K562 (cell line): ENCODE measurements around the gene KCNK4. TPM values are rescaled to one million over a fixed set of nuclear protein-coding genes. Genes with fewer than 3 reads are reported as not detected.

Experiments
- CBX5 ChIP-seq: IDR thresholded peaks from 2 replicates; pipeline ENCODE4 v1.6.1; 2014; ENCODE audit warnings: low read depth, borderline replicate concordance
- CBX8 ChIP-seq: fragments of 200-600 bp; sonication (generic); IDR thresholded peaks from 2 replicates; pipeline ENCODE4 v1.6.1; 2012; ENCODE audit warnings: borderline replicate concordance, mixed run types, low read depth, mild to moderate bottlenecking, moderate library complexity, mixed read lengths, low read length, control low read depth, inconsistent platforms; ENCODE audit not compliant: poor library complexity, severe bottlenecking; ENCODE audit errors: extremely low read depth
- CCNT2 ChIP-seq: IDR thresholded peaks from 2 replicates; pipeline ENCODE4 v1.6.1; 2011; ENCODE audit warnings: borderline replicate concordance, low read depth, mild to moderate bottlenecking, moderate library complexity, mixed read lengths, low read length; ENCODE audit not compliant: insufficient read length; ENCODE audit errors: extremely low read depth
- CHAMP1 ChIP-seq: fragments of 450-650 bp; IDR thresholded peaks from 2 replicates; pipeline ENCODE4 v1.6.1; 2016; ENCODE audit warnings: mild to moderate bottlenecking
- HMGN3 ChIP-seq: IDR thresholded peaks from 2 replicates; pipeline ENCODE4 v1.6.1; 2011; ENCODE audit warnings: borderline replicate concordance, low read depth, mild to moderate bottlenecking, mixed read lengths, low read length; ENCODE audit not compliant: insufficient read length; ENCODE audit errors: extremely low read depth
- MAFK ChIP-seq: IDR thresholded peaks from 2 replicates; pipeline ENCODE4 v1.6.1; 2011; ENCODE audit warnings: low read length, improper control_type of control experiment
- MEIS2 ChIP-seq: fragments of 450-650 bp; IDR thresholded peaks from 2 replicates; pipeline ENCODE4 v1.6.1; 2014; ENCODE audit warnings: mild to moderate bottlenecking; ENCODE audit not compliant: partially characterized antibody
- MLLT1 ChIP-seq, 2 experiments: fragments of 450-650 bp; IDR thresholded peaks; 2 replicates each; pipeline ENCODE4 v1.6.1; 2016
- MYC ChIP-seq, 2 experiments: fragments of 250-450 bp in 1 of 2; sonication (Bioruptor Pico) in 1 of 2; IDR thresholded peaks; 2 replicates each; pipeline versions ENCODE4 v1.5.1 to v1.6.1; 2012 to 2021; ENCODE audit warnings: low read depth in 2 of 2, borderline replicate concordance in 1 of 2, improper control_type of control experiment in 1 of 2, low read length in 1 of 2, mild to moderate bottlenecking in 1 of 2, moderate library complexity in 1 of 2
- NCOA1 ChIP-seq: fragments of 450-650 bp; IDR thresholded peaks from 2 replicates; pipeline ENCODE4 v1.6.1; 2016; ENCODE audit warnings: low read depth
- NFE2 ChIP-seq: IDR thresholded peaks from 2 replicates; pipeline ENCODE4 v1.6.1; 2014; ENCODE audit warnings: antibody characterized with exemption, low read depth
- PTBP1 ChIP-seq: fragments of 200-400 bp; formaldehyde crosslinking; IDR thresholded peaks from 2 replicates; pipeline ENCODE4 v1.6.1; 2017; ENCODE audit warnings: low read depth, low read length
- VEZF1 ChIP-seq: fragments of 200-800 bp; sonication (Bioruptor generic); IDR thresholded peaks from 2 replicates; pipeline ENCODE4 v1.6.1; 2017; ENCODE audit warnings: missing genetic modification characterization, missing compliant biosample characterization
- ZNF140 ChIP-seq: fragments of 250-450 bp; sonication (Bioruptor Pico); IDR thresholded peaks from 2 replicates; pipeline ENCODE4 v1.8.0; 2021; ENCODE audit warnings: moderate library complexity, mild to moderate bottlenecking, inconsistent platforms
- ZNF277 ChIP-seq: fragments of 250-450 bp; sonication (Bioruptor Pico); IDR thresholded peaks from 2 replicates; pipeline ENCODE4 v1.8.0; 2022; ENCODE audit warnings: inconsistent platforms, mild to moderate bottlenecking, moderate library complexity, borderline replicate concordance
- polyA plus RNA-seq, 8 experiments: library from polyadenylated mRNA; depleted of rRNA in 4 of 8; stranded (reverse) in 5 of 8; unstranded in 3 of 8; fragments of >200 nt; fragmentation: Nextera tagmentation in 2 of 8; fragmentation: Illumina TruSeq in 1 of 8; extraction: Ambion mirVana in 2 of 8; extraction: Trizol in 1 of 8; gene quantifications; 2 replicates each; pipeline versions ENCODE4 v1.2.1 to v1.2.3, GENCODE V29; 2011 to 2014; ENCODE audit warnings: inconsistent platforms in 1 of 8, missing spikeins in 1 of 8
- total RNA-seq, 7 experiments: library from RNA; depleted of rRNA in 6 of 7; stranded (reverse); fragments of >200 nt in 6 of 7; fragmentation: Illumina TruSeq in 2 of 7; extraction: Trizol in 2 of 7; gene quantifications; 2 replicates each; pipeline versions ENCODE4 v1.2.1 to v1.2.3, GENCODE V29; 2011 to 2021; ENCODE audit warnings: low replicate concordance in 1 of 7
- TF ChIP-seq, protein P1 (sequence below): fragments of 450-650 bp; IDR thresholded peaks from 2 replicates; pipeline ENCODE4 v1.6.1; 2016; ENCODE audit warnings: antibody characterized with exemption

KCNK4 gene
- total and polyA plus RNA-seq, 9 of the 15 experiments (the other 6 are each of a cell fraction or from before 2014, with no cell fraction given): not detected

DNA sequence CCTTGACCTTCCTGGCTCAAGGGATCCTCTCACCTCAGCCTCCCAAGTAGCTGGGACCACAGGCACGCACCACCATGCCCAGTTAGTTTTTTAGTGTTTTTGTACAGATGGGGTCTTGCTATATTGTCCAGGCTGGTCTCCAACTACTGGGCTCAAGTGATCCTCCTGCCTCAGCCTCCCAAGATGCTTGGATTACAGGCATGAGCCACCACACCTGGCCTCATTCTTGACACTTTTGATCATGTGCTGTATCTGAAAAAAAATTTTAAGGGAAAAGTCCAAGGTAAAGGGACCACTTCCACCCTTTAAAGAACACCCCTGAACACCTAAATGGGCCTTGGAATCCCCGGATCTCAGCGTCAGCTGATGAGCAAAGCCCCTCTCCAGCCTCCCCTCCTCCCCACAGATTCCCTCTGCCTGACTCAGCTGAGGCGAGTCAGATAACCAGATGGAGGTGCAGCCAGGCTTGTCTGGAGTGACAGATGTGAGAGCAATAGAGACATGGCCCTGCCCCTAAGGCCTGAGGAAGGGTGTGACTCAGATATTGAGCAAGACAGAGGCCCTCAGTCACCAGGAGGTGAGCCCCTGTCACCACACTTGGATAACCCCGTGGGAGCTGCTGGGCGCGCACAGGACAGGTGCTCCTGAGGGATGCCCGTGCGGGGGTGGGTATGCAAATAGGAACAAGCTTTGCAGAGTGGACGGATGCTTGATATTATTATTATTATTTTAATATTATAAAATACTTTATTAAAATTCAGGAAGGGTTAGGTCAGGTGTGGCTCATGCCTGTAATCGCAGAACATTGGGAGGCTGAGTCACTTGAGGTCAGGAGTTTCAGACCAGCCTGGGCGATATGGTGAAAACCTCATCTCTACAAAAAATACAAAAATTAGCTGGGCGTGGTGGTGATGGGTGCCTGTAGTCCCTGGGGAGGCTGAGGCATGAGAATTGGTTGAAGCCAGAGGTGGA is 43.9 kb downstream of the KCNK4 start (continued):
- TF ChIP-seq CHAMP1 (peak; percentile 85), ZNF140 (CRISPR knock-in tag) (no peak), MEIS2 (peak; percentile 99), ZNF277 (CRISPR knock-in tag) (no peak), MAFK (peak; percentile 77), MLLT1 (IDR thresholded peaks at IDR 0.05) (peak in 1 of 2 experiments; percentile 81; a peak in 2 of 4 replicates), NFE2 (peak; percentile 88), CBX8 (no peak), CCNT2 (peak; percentile 94), MYC (IDR thresholded peaks at IDR 0.05; ENCODE audit: low read depth, low read length) (peak; percentile 78), MYC (CRISPR knock-in tag; IDR thresholded peaks at IDR 0.05; ENCODE audit: borderline replicate concordance, low read depth) (no peak), VEZF1 (peak; percentile 94), HMGN3 (peak; percentile 82), NCOA1 (peak; percentile 88), PTBP1 (peak; percentile 68; the same call in 1 of the 2 replicates), CBX5 (0 out of 2 replicates have a peak, but pooled peaks have one; percentile 24)
- TF ChIP-seq, protein P1, sequence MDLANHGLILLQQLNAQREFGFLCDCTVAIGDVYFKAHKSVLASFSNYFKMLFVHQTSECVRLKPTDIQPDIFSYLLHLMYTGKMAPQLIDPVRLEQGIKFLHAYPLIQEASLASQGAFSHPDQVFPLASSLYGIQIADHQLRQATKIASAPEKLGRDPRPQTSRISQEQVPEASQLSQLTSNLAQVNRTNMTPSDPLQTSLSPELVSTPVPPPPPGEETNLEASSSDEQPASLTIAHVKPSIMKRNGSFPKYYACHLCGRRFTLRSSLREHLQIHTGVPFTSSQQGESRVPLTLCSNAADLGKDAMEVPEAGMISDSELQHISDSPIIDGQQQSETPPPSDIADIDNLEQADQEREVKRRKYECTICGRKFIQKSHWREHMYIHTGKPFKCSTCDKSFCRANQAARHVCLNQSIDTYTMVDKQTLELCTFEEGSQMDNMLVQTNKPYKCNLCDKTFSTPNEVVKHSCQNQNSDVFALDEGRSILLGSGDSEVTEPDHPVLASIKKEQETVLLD: peak; percentile 69
